ENCODE results near the gene PAK6. TPM values are rescaled to one million over a fixed set of nuclear protein-coding genes. Genes with fewer than 3 reads are reported as not detected.

Gene PAK6
- polyA plus RNA-seq, 1 donor (not counting 4 experiments of a cell fraction or from before 2014, with no cell fraction given) = 11.5 TPM

GRCh38 chr15:40245666-40246450 is 7.0 kb downstream of the PAK6 start:
- Histone ChIP-seq H3K4me1 (ENCODE audit: control insufficient read depth, extremely low read depth, insufficient read depth, low read length) (peaks cover 78% of the 10 kb centered on the region), H3K9me3 (ENCODE audit: control insufficient read depth, low read depth, low read length) (no peaks in the 10 kb centered on the region), H3K79me2 (ENCODE audit: control insufficient read depth, insufficient read depth, low read length) (peaks cover 12% of the 10 kb centered on the region), H3K27me3 (ENCODE audit: control insufficient read depth, extremely low read depth, insufficient read depth, low read length) (no peaks in the 10 kb centered on the region), H3K27ac (ENCODE audit: control insufficient read depth, insufficient read depth, low read length) (no peak overlapping the region), H3K9ac (ENCODE audit: control insufficient read depth, extremely low read depth, insufficient read depth, low read length) (no peak overlapping the region), H3K36me3 (ENCODE audit: control insufficient read depth in 2 of 2, extremely low read depth in 1 of 2, insufficient read depth in 2 of 2, low read length in 2 of 2) (peaks cover 5 to 9% of the 10 kb centered on the region in 2 experiments), H2AFZ (ENCODE audit: control insufficient read depth, low read length) (no peak overlapping the region), H3K4me2 (ENCODE audit: control insufficient read depth, extremely low read depth, insufficient read depth, low read depth, low read length) (peak overlapping the region; percentile 61), H3K4me3 (ENCODE audit: control insufficient read depth in 2 of 3, extremely low read depth in 1 of 3, insufficient read depth in 2 of 3, low read depth in 1 of 3, low read length in 3 of 3) (no peak overlapping the region), H4K20me1 (ENCODE audit: control insufficient read depth, extremely low read depth, insufficient read depth, low read length) (peaks cover 4% of the 10 kb centered on the region), H3K9me1 (ENCODE audit: control insufficient read depth, extremely low read depth, insufficient read depth, low read length) (peaks cover 8% of the 10 kb centered on the region)
- no peak for FAIRE-seq
- dilution Hi-C loops (cut with MboI; ENCODE audit: extremely low pct_ligation_motif_present, low sequenced_read_pairs) = no loop called here
- DNase-seq (ENCODE audit: low read depth, low spot score) = no peak
- TF ChIP-seq EZH2 (IDR thresholded peaks at IDR 0.05; ENCODE audit: low read length) (no peak), CTCF (optimal IDR thresholded peaks at IDR 0.05 in 1 of 3, IDR thresholded peaks at IDR 0.05 in 1 of 3, conservative IDR thresholded peaks at IDR 0.05 in 1 of 3; ENCODE audit: extremely low read depth in 1 of 3, insufficient read depth in 2 of 3, low read length in 3 of 3) (no peak)

- no peak for TF ChIP-seq EZH2 (IDR thresholded peaks at IDR 0.05; ENCODE audit: low read length)
- TF ChIP-seq CTCF (optimal IDR thresholded peaks at IDR 0.05 in 1 of 3, IDR thresholded peaks at IDR 0.05 in 1 of 3, conservative IDR thresholded peaks at IDR 0.05 in 1 of 3; ENCODE audit: extremely low read depth in 1 of 3, insufficient read depth in 2 of 3, low read length in 3 of 3) = no peak
- no peak overlapping the region for H3K27ac ChIP-seq (ENCODE audit: control insufficient read depth, insufficient read depth, low read length)
Measured at GRCh38 chr15:40246496-40247280, 7.8 kb downstream of the PAK6 start.

More at GRCh38 chr15:40246496-40247280, 7.8 kb downstream of the PAK6 start:
- dilution Hi-C loops (cut with MboI; ENCODE audit: extremely low pct_ligation_motif_present, low sequenced_read_pairs) = no loop called here
- Histone ChIP-seq H3K4me3 (ENCODE audit: control insufficient read depth in 2 of 3, extremely low read depth in 1 of 3, insufficient read depth in 2 of 3, low read depth in 1 of 3, low read length in 3 of 3) (no peak overlapping the region), H3K4me1 (ENCODE audit: control insufficient read depth, extremely low read depth, insufficient read depth, low read length) (peaks cover 71% of the 10 kb centered on the region), H3K9me3 (ENCODE audit: control insufficient read depth, low read depth, low read length) (no peaks in the 10 kb centered on the region), H3K9me1 (ENCODE audit: control insufficient read depth, extremely low read depth, insufficient read depth, low read length) (peaks cover 8% of the 10 kb centered on the region), H4K20me1 (ENCODE audit: control insufficient read depth, extremely low read depth, insufficient read depth, low read length) (peaks cover 4% of the 10 kb centered on the region), H3K79me2 (ENCODE audit: control insufficient read depth, insufficient read depth, low read length) (peaks cover 6% of the 10 kb centered on the region), H3K36me3 (ENCODE audit: control insufficient read depth in 2 of 2, extremely low read depth in 1 of 2, insufficient read depth in 2 of 2, low read length in 2 of 2) (peaks cover 5 to 9% of the 10 kb centered on the region in 2 experiments), H3K4me2 (ENCODE audit: control insufficient read depth, extremely low read depth, insufficient read depth, low read depth, low read length) (peak overlapping the region; percentile 61), H3K27me3 (ENCODE audit: control insufficient read depth, extremely low read depth, insufficient read depth, low read length) (no peaks in the 10 kb centered on the region), H2AFZ (ENCODE audit: control insufficient read depth, low read length) (no peak overlapping the region), H3K9ac (ENCODE audit: control insufficient read depth, extremely low read depth, insufficient read depth, low read length) (no peak overlapping the region)
- FAIRE-seq (no peak), DNase-seq (ENCODE audit: low read depth, low spot score) (no peak)

Measured in keratinocyte (primary cell).